K562 (cell line): ENCODE results near the gene TLK2. TPM values are rescaled to one million over a fixed set of nuclear protein-coding genes. Genes with fewer than 3 reads are reported as not detected.
A peak's percentile ranks its signal among the peaks of the same experiment; 100 is the strongest.

ENCODE experiments used
- ARID1B ChIP-seq: fragments of 450-650 bp; IDR thresholded peaks from 2 replicates; pipeline ENCODE4 v1.6.1; 2016; ENCODE audit warnings: antibody characterized with exemption, mild to moderate bottlenecking, inconsistent platforms
- CEBPG ChIP-seq, 3 experiments: fragments of 200-800 bp in 1 of 3; sonication (Bioruptor generic) in 1 of 3; sonication (generic) in 1 of 3; formaldehyde crosslinking in 1 of 3; IDR thresholded peaks in 2 of 3; conservative IDR thresholded peaks in 1 of 3; 2 replicates each; pipeline versions ENCODE4 v1.6.1 to v1.8.0; 2016 to 2022; ENCODE audit warnings: missing compliant biosample characterization in 2 of 3, missing genetic modification characterization in 2 of 3, mild to moderate bottlenecking in 1 of 3, missing genetic modification reagents in 1 of 3
- CREB5 ChIP-seq: fragments of 250-450 bp; sonication (Bioruptor Pico); IDR thresholded peaks from 2 replicates; pipeline ENCODE4 v1.5.0; 2020; ENCODE audit warnings: mild to moderate bottlenecking
- CTBP1 ChIP-seq: fragments of 450-650 bp; IDR thresholded peaks from 2 replicates; pipeline ENCODE4 v1.6.1; 2016; ENCODE audit warnings: borderline replicate concordance
- DLX4 ChIP-seq: fragments of 250-450 bp; sonication (Bioruptor Pico); IDR thresholded peaks from 2 replicates; pipeline ENCODE4 v1.6.1; 2021; ENCODE audit warnings: mild to moderate bottlenecking
- DPF2 ChIP-seq: fragments of 450-650 bp; IDR thresholded peaks from 2 replicates; pipeline ENCODE4 v1.6.1; 2016
- E2F8 ChIP-seq: fragments of 450-650 bp; IDR thresholded peaks from 2 replicates; pipeline ENCODE4 v1.7.1; 2018; ENCODE audit warnings: mild to moderate bottlenecking, low read depth; ENCODE audit not compliant: partially characterized antibody
- HDAC2 ChIP-seq: fragments of 450-650 bp; IDR thresholded peaks from 2 replicates; pipeline ENCODE4 v1.6.1; 2016; ENCODE audit warnings: mild to moderate bottlenecking
- MAFG ChIP-seq: fragments of 450-650 bp; conservative IDR thresholded peaks from 2 replicates; pipeline ENCODE4 v1.6.1; 2016; ENCODE audit warnings: missing genetic modification characterization, missing compliant biosample characterization
- MAFK ChIP-seq: IDR thresholded peaks from 2 replicates; pipeline ENCODE4 v1.6.1; 2011; ENCODE audit warnings: low read length, improper control_type of control experiment
- MLX ChIP-seq, 2 experiments: fragments of 450-650 bp in 1 of 2; sonication (generic) in 1 of 2; formaldehyde crosslinking; conservative IDR thresholded peaks; 2 replicates each; pipeline versions ENCODE4 v1.4.0 to v1.8.1; 2020 to 2022; ENCODE audit warnings: mild to moderate bottlenecking in 1 of 2, missing genetic modification reagents in 1 of 2
- PCBP1 ChIP-seq: fragments of 200-400 bp; formaldehyde crosslinking; IDR thresholded peaks from 2 replicates; pipeline ENCODE4 v1.6.1; 2018; ENCODE audit warnings: mild to moderate bottlenecking, low read depth, low read length; ENCODE audit not compliant: poor library complexity, severe bottlenecking
- PYGO2 ChIP-seq: fragments of 450-650 bp; IDR thresholded peaks from 2 replicates; pipeline ENCODE4 v1.6.1; 2016; ENCODE audit warnings: mild to moderate bottlenecking, missing genetic modification characterization, moderate library complexity, missing compliant biosample characterization
- RB1 ChIP-seq: fragments of 450-650 bp; IDR thresholded peaks from 2 replicates; pipeline ENCODE4 v1.6.1; 2017; ENCODE audit warnings: low read depth, mild to moderate bottlenecking
- SIN3B ChIP-seq: fragments of 450-650 bp; IDR thresholded peaks from 2 replicates; pipeline ENCODE4 v1.6.1; 2017; ENCODE audit warnings: low read depth, mild to moderate bottlenecking, moderate library complexity
- STAG1 ChIP-seq: sonication (generic); formaldehyde crosslinking; IDR thresholded peaks from 2 replicates; pipeline ENCODE4 v1.5.0; 2020; ENCODE audit warnings: missing genetic modification reagents, borderline replicate concordance
- ZNF274 ChIP-seq: IDR thresholded peaks from 2 replicates; pipeline ENCODE4 v1.6.1; 2011; ENCODE audit warnings: low read depth, mild to moderate bottlenecking, low read length, moderate library complexity, borderline replicate concordance
- ZNF280A ChIP-seq: fragments of 450-650 bp; IDR thresholded peaks from 2 replicates; pipeline ENCODE4 v1.6.1; 2018; ENCODE audit warnings: mild to moderate bottlenecking, low read depth; ENCODE audit not compliant: partially characterized antibody
- ZNF354B ChIP-seq: fragments of 250-450 bp; sonication (Bioruptor Pico); IDR thresholded peaks from 2 replicates; pipeline ENCODE4 v1.4.0; 2020
- ZNF436 ChIP-seq: fragments of 250-450, 450-650 bp; sonication (Bioruptor Pico); formaldehyde crosslinking; IDR thresholded peaks from 2 replicates; pipeline ENCODE4 v1.7.0; 2020; ENCODE audit warnings: mild to moderate bottlenecking
- polyA plus RNA-seq, 8 experiments: library from polyadenylated mRNA; depleted of rRNA in 4 of 8; stranded (reverse) in 5 of 8; unstranded in 3 of 8; fragments of >200 nt; fragmentation: Nextera tagmentation in 2 of 8; fragmentation: Illumina TruSeq in 1 of 8; extraction: Ambion mirVana in 2 of 8; extraction: Trizol in 1 of 8; gene quantifications; 2 replicates each; pipeline versions ENCODE4 v1.2.1 to v1.2.3, GENCODE V29; 2011 to 2014; ENCODE audit warnings: inconsistent platforms in 1 of 8, missing spikeins in 1 of 8
- total RNA-seq, 7 experiments: library from RNA; depleted of rRNA in 6 of 7; stranded (reverse); fragments of >200 nt in 6 of 7; fragmentation: Illumina TruSeq in 2 of 7; extraction: Trizol in 2 of 7; gene quantifications; 2 replicates each; pipeline versions ENCODE4 v1.2.1 to v1.2.3, GENCODE V29; 2011 to 2021; ENCODE audit warnings: low replicate concordance in 1 of 7

TLK2 gene
- total and polyA plus RNA-seq, 9 of the 15 experiments (the other 6 are each of a cell fraction or from before 2014, with no cell fraction given) = 10.1 to 51.9 (median 32.4) TPM

- no peak for TF ChIP-seq DPF2
- no peak for TF ChIP-seq PCBP1
- no peak for TF ChIP-seq SIN3B
- TF ChIP-seq MLX (CRISPR knock-in tag; conservative IDR thresholded peaks at IDR 0.05) = no peak
- TF ChIP-seq ZNF436 (CRISPR knock-in tag) = no peak
- no peak for TF ChIP-seq ZNF274
- TF ChIP-seq CTBP1 = 0 out of 2 replicates have a peak, but pooled peaks have one; percentile 18
- no peak for TF ChIP-seq PYGO2 (tag)
- no peak; the same call in 1 of the 2 replicates for TF ChIP-seq ARID1B
- TF ChIP-seq CEBPG (CRISPR knock-in tag; IDR thresholded peaks at IDR 0.05) = no peak
- no peak for TF ChIP-seq CEBPG (tag; conservative IDR thresholded peaks at IDR 0.05 in 1 of 2, IDR thresholded peaks at IDR 0.05 in 1 of 2)
- TF ChIP-seq MAFG (tag) = no peak
- no peak for TF ChIP-seq DLX4 (CRISPR knock-in tag)
- TF ChIP-seq ZNF280A = no peak
- peak; percentile 89 for TF ChIP-seq E2F8
- TF ChIP-seq STAG1 (CRISPR knock-in tag) = no peak
- no peak for TF ChIP-seq CREB5 (CRISPR knock-in tag)
- TF ChIP-seq HDAC2 = peak; percentile 67
- TF ChIP-seq ZNF354B = no peak
- peak; percentile 15; the same call in 1 of the 2 replicates for TF ChIP-seq RB1
- TF ChIP-seq MAFK = no peak
These were observed 174.6 kb downstream of the TLK2 start (continued) for GRCh38 chr17:62653002-62653825.
